HepG2 (cell line): ENCODE results near the gene TMTC2.

Experiments
- EP300 ChIP-seq, 3 experiments: sonication (generic) in 1 of 3; formaldehyde crosslinking in 1 of 3; IDR thresholded peaks; 2 replicates each; pipeline versions ENCODE4 v1.5.1 to v1.6.1; 2011 to 2020; ENCODE audit warnings: low read depth in 2 of 3, low read length in 2 of 3, borderline replicate concordance in 1 of 3, improper control_type of control experiment in 1 of 3, mild to moderate bottlenecking in 1 of 3, missing genetic modification reagents in 1 of 3, moderate library complexity in 1 of 3
- HNF4A ChIP-seq: sonication (generic); formaldehyde crosslinking; IDR thresholded peaks from 2 replicates; pipeline ENCODE4 v1.4.0; 2020; ENCODE audit warnings: missing genetic modification reagents
- HNRNPL ChIP-seq: fragments of 200-400 bp; formaldehyde crosslinking; IDR thresholded peaks from 2 replicates; pipeline ENCODE4 v1.6.1; 2017; ENCODE audit warnings: mild to moderate bottlenecking, low read depth, low read length
- PHF21A ChIP-seq: sonication (generic); formaldehyde crosslinking; IDR thresholded peaks from 2 replicates; pipeline ENCODE4 v1.5.0; 2020; ENCODE audit warnings: mild to moderate bottlenecking, missing genetic modification reagents
- PITX1 ChIP-seq: sonication (generic); formaldehyde crosslinking; IDR thresholded peaks from 2 replicates; pipeline ENCODE4 v1.5.1; 2020; ENCODE audit warnings: mild to moderate bottlenecking, missing genetic modification reagents
- POLR2A ChIP-seq, 2 experiments: IDR thresholded peaks; 2 replicates each; pipeline ENCODE4 v1.6.1; 2011; ENCODE audit warnings: low read depth in 2 of 2, low read length in 2 of 2, mild to moderate bottlenecking in 1 of 2, moderate library complexity in 1 of 2; ENCODE audit not compliant: insufficient read depth in 1 of 2
- POLR2AphosphoS5 ChIP-seq: IDR thresholded peaks from 2 replicates; pipeline ENCODE4 v1.6.1; 2012; ENCODE audit warnings: low read depth, low read length
- RBAK ChIP-seq: sonication (generic); formaldehyde crosslinking; IDR thresholded peaks from 2 replicates; pipeline ENCODE4 v1.5.1; 2020; ENCODE audit warnings: mild to moderate bottlenecking, missing genetic modification reagents
- RNF2 ChIP-seq: fragments of 450-650 bp; conservative IDR thresholded peaks from 2 replicates; pipeline ENCODE4 v1.6.1; 2016; ENCODE audit warnings: low read depth
- RXRA ChIP-seq: sonication (generic); formaldehyde crosslinking; IDR thresholded peaks from 2 replicates; pipeline ENCODE4 v1.5.1; 2020; ENCODE audit warnings: missing genetic modification reagents
- YY1 ChIP-seq: IDR thresholded peaks from 2 replicates; pipeline ENCODE4 v1.6.1; 2011; ENCODE audit warnings: low read length, low read depth, moderate library complexity, mild to moderate bottlenecking; ENCODE audit not compliant: insufficient read depth, insufficient replicate concordance
- ZFX ChIP-seq: sonication (generic); formaldehyde crosslinking; IDR thresholded peaks from 2 replicates; pipeline ENCODE4 v1.4.0; 2020; ENCODE audit warnings: mild to moderate bottlenecking, low read depth, missing genetic modification reagents, moderate library complexity
- TF ChIP-seq, protein P1 (sequence below): sonication (generic); formaldehyde crosslinking; IDR thresholded peaks from 2 replicates; pipeline ENCODE4 v1.4.0; 2020; ENCODE audit warnings: missing genetic modification reagents
- TF ChIP-seq, protein P2 (sequence below): sonication (generic); formaldehyde crosslinking; IDR thresholded peaks from 2 replicates; pipeline ENCODE4 v1.4.0; 2020; ENCODE audit warnings: missing genetic modification reagents, borderline replicate concordance

DNA sequence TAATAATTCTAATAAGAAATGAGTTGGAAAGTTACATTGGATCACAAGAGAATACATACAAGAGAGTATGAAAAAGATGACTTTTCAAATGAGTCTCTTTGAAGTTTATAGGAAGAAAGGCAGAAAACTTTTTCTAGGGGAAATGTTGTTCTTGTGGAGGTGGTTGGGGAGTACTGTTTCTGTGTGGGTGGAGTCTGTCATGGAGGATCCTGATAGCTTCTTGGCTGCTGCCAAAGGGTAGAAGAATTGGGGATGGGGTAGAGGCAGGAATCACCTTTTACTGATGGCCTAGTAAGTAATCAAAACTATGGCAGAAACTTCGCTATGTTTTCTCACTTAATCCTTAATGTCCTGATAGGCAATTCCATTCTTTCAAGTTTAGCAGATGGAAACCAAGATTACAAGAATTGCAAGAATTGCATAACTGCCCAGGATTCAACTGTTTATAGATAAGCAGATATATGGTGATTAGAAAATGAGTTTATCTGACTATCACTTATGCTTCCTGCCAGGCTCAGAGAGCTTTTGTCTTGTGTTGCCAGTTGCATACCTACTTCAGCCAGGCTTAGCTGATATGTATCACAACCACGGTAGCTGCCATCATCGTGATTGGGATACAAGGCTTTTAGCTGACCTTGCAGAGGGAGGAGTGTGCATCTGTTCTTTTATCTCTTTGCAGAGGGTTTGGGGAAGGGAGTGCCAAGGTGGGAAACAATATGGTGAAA is 463.9 kb downstream of the TMTC2 start:
- TF ChIP-seq PITX1 (no peak), RNF2 (no peak), RXRA (CRISPR knock-in tag) (no peak), HNRNPL (no peak), POLR2A (IDR thresholded peaks at IDR 0.05; ENCODE audit: insufficient read depth in 1 of 2, low read depth in 2 of 2, low read length in 2 of 2) (no peak), YY1 (no peak), ZFX (no peak), HNF4A (CRISPR knock-in tag) (no peak), RBAK (CRISPR knock-in tag) (no peak), POLR2AphosphoS5 (no peak), EP300 (IDR thresholded peaks at IDR 0.05; ENCODE audit: low read depth in 2 of 2, low read length in 2 of 2) (no peak), EP300 (CRISPR knock-in tag; IDR thresholded peaks at IDR 0.05; ENCODE audit: borderline replicate concordance) (no peak), PHF21A (no peak)
- TF ChIP-seq, protein P1, sequence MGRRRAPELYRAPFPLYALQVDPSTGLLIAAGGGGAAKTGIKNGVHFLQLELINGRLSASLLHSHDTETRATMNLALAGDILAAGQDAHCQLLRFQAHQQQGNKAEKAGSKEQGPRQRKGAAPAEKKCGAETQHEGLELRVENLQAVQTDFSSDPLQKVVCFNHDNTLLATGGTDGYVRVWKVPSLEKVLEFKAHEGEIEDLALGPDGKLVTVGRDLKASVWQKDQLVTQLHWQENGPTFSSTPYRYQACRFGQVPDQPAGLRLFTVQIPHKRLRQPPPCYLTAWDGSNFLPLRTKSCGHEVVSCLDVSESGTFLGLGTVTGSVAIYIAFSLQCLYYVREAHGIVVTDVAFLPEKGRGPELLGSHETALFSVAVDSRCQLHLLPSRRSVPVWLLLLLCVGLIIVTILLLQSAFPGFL = no peak
- TF ChIP-seq, protein P2, sequence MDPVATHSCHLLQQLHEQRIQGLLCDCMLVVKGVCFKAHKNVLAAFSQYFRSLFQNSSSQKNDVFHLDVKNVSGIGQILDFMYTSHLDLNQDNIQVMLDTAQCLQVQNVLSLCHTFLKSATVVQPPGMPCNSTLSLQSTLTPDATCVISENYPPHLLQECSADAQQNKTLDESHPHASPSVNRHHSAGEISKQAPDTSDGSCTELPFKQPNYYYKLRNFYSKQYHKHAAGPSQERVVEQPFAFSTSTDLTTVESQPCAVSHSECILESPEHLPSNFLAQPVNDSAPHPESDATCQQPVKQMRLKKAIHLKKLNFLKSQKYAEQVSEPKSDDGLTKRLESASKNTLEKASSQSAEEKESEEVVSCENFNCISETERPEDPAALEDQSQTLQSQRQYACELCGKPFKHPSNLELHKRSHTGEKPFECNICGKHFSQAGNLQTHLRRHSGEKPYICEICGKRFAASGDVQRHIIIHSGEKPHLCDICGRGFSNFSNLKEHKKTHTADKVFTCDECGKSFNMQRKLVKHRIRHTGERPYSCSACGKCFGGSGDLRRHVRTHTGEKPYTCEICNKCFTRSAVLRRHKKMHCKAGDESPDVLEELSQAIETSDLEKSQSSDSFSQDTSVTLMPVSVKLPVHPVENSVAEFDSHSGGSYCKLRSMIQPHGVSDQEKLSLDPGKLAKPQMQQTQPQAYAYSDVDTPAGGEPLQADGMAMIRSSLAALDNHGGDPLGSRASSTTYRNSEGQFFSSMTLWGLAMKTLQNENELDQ (CRISPR knock-in tag) = no peak
